OCI-LY3 (cell line): ENCODE results near the gene EPHB1.

Experiments used
- CTCF ChIP-seq: fragments of 200-600, 300-600 bp; sonication (generic); IDR thresholded peaks from 2 replicates; pipeline ENCODE4 v1.5.1; 2014; ENCODE audit warnings: antibody characterized with exemption, low read length, low read depth
- EZH2phosphoT487 ChIP-seq: fragments of 200-600 bp; shearing (Covaris generic); IDR thresholded peaks from 2 replicates; pipeline ENCODE4 v1.6.1; 2018; ENCODE audit warnings: antibody characterized with exemption, mixed run types, low read depth

GRCh38 chr3:135018149-135018923 is 223.3 kb downstream of the EPHB1 start:
- no peak for TF ChIP-seq CTCF
- no peak for TF ChIP-seq EZH2phosphoT487
